Subcutaneous abdominal adipose tissue (tissue), 5 donors: Measurements from ENCODE around the gene IGSF9B.

Source experiments
- H3K27ac ChIP-seq: one replicate; pipeline ENCODE4 v1.7.0; 2013; ENCODE audit warnings: low read depth, mild to moderate bottlenecking, inconsistent platforms, low read length, moderate library complexity
- H3K27me3 ChIP-seq, 5 donors: one replicate each; pipeline ENCODE4 v1.7.0; 2013; ENCODE audit warnings: low read length in 5 of 5, inconsistent platforms in 1 of 5; ENCODE audit not compliant: control insufficient read depth in 5 of 5, insufficient read depth in 4 of 5
- H3K36me3 ChIP-seq, 5 donors: one replicate each; pipeline ENCODE4 v1.7.0; 2013; ENCODE audit warnings: low read length in 5 of 5; ENCODE audit not compliant: control insufficient read depth in 5 of 5, insufficient read depth in 5 of 5
- H3K4me1 ChIP-seq, 5 donors: one replicate each; pipeline ENCODE4 v1.7.0; 2013; ENCODE audit warnings: low read length in 5 of 5, mild to moderate bottlenecking in 3 of 5, moderate library complexity in 1 of 5; ENCODE audit not compliant: control insufficient read depth in 5 of 5, insufficient read depth in 5 of 5
- H3K4me3 ChIP-seq, 5 donors: one replicate each; pipeline ENCODE4 v1.7.0; 2013; ENCODE audit warnings: low read length in 5 of 5, low read depth in 1 of 5
- H3K9ac ChIP-seq, 5 donors: one replicate each; pipeline ENCODE4 v1.7.0; 2013; ENCODE audit warnings: low read length in 5 of 5, mild to moderate bottlenecking in 4 of 5, moderate library complexity in 3 of 5
- H3K9me3 ChIP-seq, 5 donors: one replicate each; pipeline ENCODE4 v1.7.0; 2013; ENCODE audit warnings: low read length in 5 of 5; ENCODE audit not compliant: control insufficient read depth in 5 of 5
- donor health status: healthy.
- donor health status: healthy.
- donor health status: healthy.
- donor health status: healthy.
- donor health status: healthy.

IGSF9B gene

GRCh38 chr11:133948711-133949110 lies 8.1 kb downstream of the IGSF9B start:
- Histone ChIP-seq H3K27me3 (peaks cover 37 to 78% (median 71%) of the 10 kb centered on the region in 5 donors), H3K4me3 (no peak overlapping the region), H3K9me3 (no peaks in the 10 kb centered on the region), H3K27ac (no peak overlapping the region), H3K36me3 (no peaks in the 10 kb centered on the region), H3K9ac (no peak overlapping the region), H3K4me1 (peaks cover 2 to 40% (median 35%) of the 10 kb centered on the region in 5 donors)

- Histone ChIP-seq H3K4me1 (peaks cover 2 to 40% (median 35%) of the 10 kb centered on the region in 5 donors), H3K9me3 (no peaks in the 10 kb centered on the region), H3K9ac (no peak overlapping the region), H3K27ac (no peak overlapping the region), H3K4me3 (no peak overlapping the region), H3K27me3 (peaks cover 37 to 67% (median 59%) of the 10 kb centered on the region in 5 donors), H3K36me3 (no peaks in the 10 kb centered on the region)
Measured at GRCh38 chr11:133947321-133947756, 9.4 kb downstream of the IGSF9B start.

- no peaks in the 10 kb centered on the region for H3K9me3 ChIP-seq
- H3K27me3 ChIP-seq, result peaks cover 35 to 62% (median 53%) of the 10 kb centered on the region in 5 donors
- no peak overlapping the region for H3K4me3 ChIP-seq
- H3K27ac ChIP-seq, result no peak overlapping the region
- H3K36me3 ChIP-seq, result no peaks in the 10 kb centered on the region
- H3K4me1 ChIP-seq, result peaks cover 2 to 40% (median 34%) of the 10 kb centered on the region in 5 donors
- no peak overlapping the region for H3K9ac ChIP-seq
Measured at GRCh38 chr11:133946541-133947318, 10.0 kb downstream of the IGSF9B start.

GRCh38 chr11:133946051-133946450 lies 10.7 kb downstream of the IGSF9B start:
- Histone ChIP-seq H3K27ac (no peak overlapping the region), H3K4me1 (peaks cover 2 to 33% (median 27%) of the 10 kb centered on the region in 5 donors), H3K27me3 (peaks cover 29 to 55% (median 47%) of the 10 kb centered on the region in 5 donors), H3K9me3 (no peaks in the 10 kb centered on the region), H3K36me3 (no peaks in the 10 kb centered on the region), H3K4me3 (peak overlapping the region in 1 of 5 donors; percentile 27), H3K9ac (no peak overlapping the region)

- peaks cover 2 to 27% (median 26%) of the 10 kb centered on the region in 5 donors for H3K4me1 ChIP-seq
- H3K9me3 ChIP-seq, result no peaks in the 10 kb centered on the region
- no peak overlapping the region for H3K9ac ChIP-seq
- H3K27me3 ChIP-seq, result peaks cover 26 to 51% (median 40%) of the 10 kb centered on the region in 5 donors
- no peak overlapping the region for H3K27ac ChIP-seq
- H3K36me3 ChIP-seq, result no peaks in the 10 kb centered on the region
- H3K4me3 ChIP-seq, result peak overlapping the region in 4 of 5 donors; percentile 2 to 41 (median 32)
Measured at GRCh38 chr11:133945087-133945974, 11.4 kb downstream of the IGSF9B start.

- Histone ChIP-seq H3K9ac (no peak overlapping the region), H3K9me3 (no peaks in the 10 kb centered on the region), H3K27ac (no peak overlapping the region), H3K27me3 (peaks cover 23 to 40% (median 35%) of the 10 kb centered on the region in 5 donors), H3K4me3 (no peak overlapping the region), H3K36me3 (no peaks in the 10 kb centered on the region), H3K4me1 (peaks cover 2 to 27% (median 26%) of the 10 kb centered on the region in 5 donors)
Measured at GRCh38 chr11:133943950-133944698, 12.6 kb downstream of the IGSF9B start.

GRCh38 chr11:133942577-133942976 lies 14.2 kb downstream of the IGSF9B start:
- Histone ChIP-seq H3K4me1 (peaks cover 2 to 27% (median 26%) of the 10 kb centered on the region in 5 donors), H3K27ac (no peak overlapping the region), H3K9ac (no peak overlapping the region), H3K27me3 (peaks cover 19 to 28% (median 22%) of the 10 kb centered on the region in 5 donors), H3K9me3 (no peaks in the 10 kb centered on the region), H3K4me3 (no peak overlapping the region), H3K36me3 (no peaks in the 10 kb centered on the region)

GRCh38 chr11:133941546-133941945 lies 15.2 kb downstream of the IGSF9B start:
- Histone ChIP-seq H3K27ac (no peak overlapping the region), H3K9me3 (no peaks in the 10 kb centered on the region), H3K9ac (no peak overlapping the region), H3K4me3 (no peak overlapping the region), H3K36me3 (no peaks in the 10 kb centered on the region), H3K4me1 (peaks cover 2 to 19% (median 16%) of the 10 kb centered on the region in 5 donors), H3K27me3 (peaks cover 12 to 19% (median 13%) of the 10 kb centered on the region in 5 donors)

GRCh38 chr11:133940034-133940433 lies 16.7 kb downstream of the IGSF9B start:
- H3K4me3 ChIP-seq, result no peak overlapping the region
- H3K36me3 ChIP-seq, result no peaks in the 10 kb centered on the region
- no peaks in the 10 kb centered on the region for H3K9me3 ChIP-seq
- H3K27ac ChIP-seq, result no peak overlapping the region
- no peak overlapping the region for H3K9ac ChIP-seq
- peaks cover 3 to 13% (median 4%) of the 10 kb centered on the region in 5 donors for H3K27me3 ChIP-seq
- H3K4me1 ChIP-seq, result peaks cover 0 to 3% (median 2%) of the 10 kb centered on the region in 5 donors
